WTC11 (cell line): ENCODE measurements around the gene SORCS2. TPM values are rescaled to one million over a fixed set of nuclear protein-coding genes. Genes with fewer than 3 reads are reported as not detected.

Experiments used
- ATAC-seq: fragments of 200-7000 bp; cut with Tn5 transposase; 2 replicates; pipeline ENCODE4 v1.10.0; 2021; ENCODE audit warnings: mild to moderate bottlenecking, moderate library complexity
- CTCF ChIA-PET: fragments of 300-600 bp; sonication (Branson Sonifier 250); formaldehyde crosslinking; loops from one replicate; lab custom pipeline; 2021; ENCODE audit warnings: antibody characterized with exemption; lab: Charles Lee
- POLR2A ChIA-PET: fragments of 350-600 bp; sonication (Branson Sonifier 250); formaldehyde crosslinking; loops from one replicate; lab custom pipeline; 2021; ENCODE audit warnings: antibody characterized with exemption; lab: Charles Lee
- DNase-seq: peaks from one replicate; pipeline ENCODE4 v3.0.0; 2021; ENCODE audit warnings: low spot score
- H3K27ac Mint-ChIP-seq: 2 replicates; pipeline ENCODE4 v1.8.0; 2021; ENCODE audit warnings: mixed read lengths
- H3K27me3 Mint-ChIP-seq: 2 replicates; pipeline ENCODE4 v1.8.0; 2021; ENCODE audit warnings: low read depth, mild to moderate bottlenecking, moderate library complexity, mixed read lengths
- H3K36me3 Mint-ChIP-seq: 2 replicates; pipeline ENCODE4 v1.8.0; 2021; ENCODE audit warnings: mixed read lengths
- H3K4me1 Mint-ChIP-seq: 2 replicates; pipeline ENCODE4 v1.8.0; 2022; ENCODE audit warnings: mixed read lengths
- H3K4me3 Mint-ChIP-seq: 2 replicates; pipeline ENCODE4 v1.8.0; 2021; ENCODE audit warnings: mild to moderate bottlenecking, moderate library complexity, mixed read lengths
- H3K9me3 Mint-ChIP-seq: 2 replicates; pipeline ENCODE4 v1.8.0; 2021; ENCODE audit warnings: mixed read lengths
- ATF1 ChIP-seq: sonication (generic); formaldehyde crosslinking; IDR thresholded peaks from 2 replicates; pipeline ENCODE4 v1.8.1; 2023; ENCODE audit warnings: mild to moderate bottlenecking, moderate library complexity, missing genetic modification reagents
- ATF2 ChIP-seq: sonication (generic); formaldehyde crosslinking; IDR thresholded peaks from 2 replicates; pipeline ENCODE4 v1.8.1; 2022; ENCODE audit warnings: low read depth, missing genetic modification reagents, borderline replicate concordance
- ATF6 ChIP-seq: sonication (generic); formaldehyde crosslinking; IDR thresholded peaks from 2 replicates; pipeline ENCODE4 v1.8.1; 2023; ENCODE audit warnings: mild to moderate bottlenecking, missing genetic modification reagents
- CBFB ChIP-seq: sonication (generic); formaldehyde crosslinking; IDR thresholded peaks from 2 replicates; pipeline ENCODE4 v1.8.1; 2022; ENCODE audit warnings: mild to moderate bottlenecking, low read depth, missing genetic modification reagents
- EMX1 ChIP-seq: fragments of 250-450 bp; sonication (Bioruptor Pico); IDR thresholded peaks from 2 replicates; pipeline ENCODE4 v1.8.0; 2021; ENCODE audit warnings: mild to moderate bottlenecking
- FOXP4 ChIP-seq: sonication (generic); formaldehyde crosslinking; IDR thresholded peaks from 2 replicates; pipeline ENCODE4 v1.8.0; 2022; ENCODE audit warnings: mild to moderate bottlenecking, missing genetic modification reagents
- GTF2I ChIP-seq: fragments of 250-450 bp; sonication (Bioruptor Pico); conservative IDR thresholded peaks from 2 replicates; pipeline ENCODE4 v1.4.0; 2021; ENCODE audit warnings: mild to moderate bottlenecking
- HMGA2 ChIP-seq: fragments of 250-450 bp; sonication (Bioruptor Pico); IDR thresholded peaks from 2 replicates; pipeline ENCODE4 v1.4.0; 2021; ENCODE audit warnings: mild to moderate bottlenecking, moderate library complexity
- IRF2 ChIP-seq: sonication (generic); formaldehyde crosslinking; IDR thresholded peaks from 2 replicates; pipeline ENCODE4 v1.8.0; 2022; ENCODE audit warnings: low read depth, missing genetic modification reagents, borderline replicate concordance
- NR2C2 ChIP-seq: sonication (generic); formaldehyde crosslinking; IDR thresholded peaks from 2 replicates; pipeline ENCODE4 v1.8.0; 2022; ENCODE audit warnings: mild to moderate bottlenecking, missing genetic modification reagents
- RELA ChIP-seq: sonication (generic); formaldehyde crosslinking; IDR thresholded peaks from 2 replicates; pipeline ENCODE4 v1.8.1; 2022; ENCODE audit warnings: missing genetic modification reagents, mild to moderate bottlenecking, borderline replicate concordance
- RORB ChIP-seq: fragments of 250-450 bp; sonication (Bioruptor Pico); IDR thresholded peaks from 2 replicates; pipeline ENCODE4 v1.9.0; 2021; ENCODE audit warnings: mild to moderate bottlenecking
- SP1 ChIP-seq: sonication (generic); formaldehyde crosslinking; conservative IDR thresholded peaks from 2 replicates; pipeline ENCODE4 v1.8.1; 2022; ENCODE audit warnings: missing genetic modification reagents
- STAT6 ChIP-seq: sonication (generic); formaldehyde crosslinking; conservative IDR thresholded peaks from 2 replicates; pipeline ENCODE4 v1.8.1; 2023; ENCODE audit warnings: mild to moderate bottlenecking, low read depth, missing genetic modification reagents, moderate library complexity
- ZNF423 ChIP-seq: fragments of 250-450 bp; sonication (Bioruptor Pico); IDR thresholded peaks from 2 replicates; pipeline ENCODE4 v2.1.2; 2022; ENCODE audit warnings: mild to moderate bottlenecking, moderate library complexity
- ZSCAN18 ChIP-seq: fragments of 250-450 bp; sonication (Bioruptor Pico); IDR thresholded peaks from 2 replicates; pipeline ENCODE4 v2.1.2; 2022; ENCODE audit warnings: mild to moderate bottlenecking, moderate library complexity
- total RNA-seq: library from RNA; stranded (reverse); gene quantifications from 3 replicates; pipeline ENCODE4 v1.2.3, GENCODE V29; 2021
- TF ChIP-seq, protein P1 (sequence below): sonication (generic); formaldehyde crosslinking; IDR thresholded peaks from 2 replicates; pipeline ENCODE4 v1.8.1; 2022; ENCODE audit warnings: mild to moderate bottlenecking, missing genetic modification reagents, moderate library complexity, borderline replicate concordance
- TF ChIP-seq, protein P2 (sequence below): sonication (generic); formaldehyde crosslinking; IDR thresholded peaks from 2 replicates; pipeline ENCODE4 v1.8.1; 2023; ENCODE audit warnings: mild to moderate bottlenecking, moderate library complexity, missing genetic modification reagents

The SORCS2 gene
- total RNA-seq, 1 experiment from 2014 or later = 6.6 TPM

GRCh38 chr4:7503559-7504249, 311.4 kb downstream of the SORCS2 start (continued):
- TF ChIP-seq, protein P1, sequence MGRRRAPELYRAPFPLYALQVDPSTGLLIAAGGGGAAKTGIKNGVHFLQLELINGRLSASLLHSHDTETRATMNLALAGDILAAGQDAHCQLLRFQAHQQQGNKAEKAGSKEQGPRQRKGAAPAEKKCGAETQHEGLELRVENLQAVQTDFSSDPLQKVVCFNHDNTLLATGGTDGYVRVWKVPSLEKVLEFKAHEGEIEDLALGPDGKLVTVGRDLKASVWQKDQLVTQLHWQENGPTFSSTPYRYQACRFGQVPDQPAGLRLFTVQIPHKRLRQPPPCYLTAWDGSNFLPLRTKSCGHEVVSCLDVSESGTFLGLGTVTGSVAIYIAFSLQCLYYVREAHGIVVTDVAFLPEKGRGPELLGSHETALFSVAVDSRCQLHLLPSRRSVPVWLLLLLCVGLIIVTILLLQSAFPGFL = no peak
- no peak for TF ChIP-seq ZNF423 (CRISPR knock-in tag)
- no peak for TF ChIP-seq IRF2 (CRISPR knock-in tag)
- TF ChIP-seq ATF6 (CRISPR knock-in tag) = no peak
- TF ChIP-seq GTF2I = no peak
- TF ChIP-seq RELA (CRISPR knock-in tag) = no peak
- no peak for TF ChIP-seq ATF2
- TF ChIP-seq, protein P2, sequence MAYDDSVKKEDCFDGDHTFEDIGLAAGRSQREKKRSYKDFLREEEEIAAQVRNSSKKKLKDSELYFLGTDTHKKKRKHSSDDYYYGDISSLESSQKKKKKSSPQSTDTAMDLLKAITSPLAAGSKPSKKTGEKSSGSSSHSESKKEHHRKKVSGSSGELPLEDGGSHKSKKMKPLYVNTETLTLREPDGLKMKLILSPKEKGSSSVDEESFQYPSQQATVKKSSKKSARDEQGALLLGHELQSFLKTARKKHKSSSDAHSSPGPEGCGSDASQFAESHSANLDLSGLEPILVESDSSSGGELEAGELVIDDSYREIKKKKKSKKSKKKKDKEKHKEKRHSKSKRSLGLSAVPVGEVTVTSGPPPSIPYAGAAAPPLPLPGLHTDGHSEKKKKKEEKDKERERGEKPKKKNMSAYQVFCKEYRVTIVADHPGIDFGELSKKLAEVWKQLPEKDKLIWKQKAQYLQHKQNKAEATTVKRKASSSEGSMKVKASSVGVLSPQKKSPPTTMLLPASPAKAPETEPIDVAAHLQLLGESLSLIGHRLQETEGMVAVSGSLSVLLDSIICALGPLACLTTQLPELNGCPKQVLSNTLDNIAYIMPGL (CRISPR knock-in tag) = no peak
- TF ChIP-seq EMX1 (CRISPR knock-in tag) = no peak
- TF ChIP-seq, all 79 proteins: peak for 0

- H3K27ac Mint-ChIP-seq = no peak overlapping the region
- no peaks in the 10 kb centered on the region for H3K27me3 Mint-ChIP-seq
- no peaks in the 10 kb centered on the region for H3K36me3 Mint-ChIP-seq
- H3K4me1 Mint-ChIP-seq = no peaks in the 10 kb centered on the region
- ChIA-PET CTCF (no interaction called here), POLR2A (no interaction called here)
- ATAC-seq = no peak
- no peak for DNase-seq
- no peak overlapping the region for H3K4me3 Mint-ChIP-seq
- no peak for TF ChIP-seq HMGA2 (CRISPR knock-in tag)
- no peaks in the 10 kb centered on the region for H3K9me3 Mint-ChIP-seq
These were observed 313.0 kb downstream of the SORCS2 start for GRCh38 chr4:7505116-7505900.

GRCh38 chr4:7506119-7506518, 313.8 kb downstream of the SORCS2 start:
- CTCF ChIA-PET = no interaction called here
- no peaks in the 10 kb centered on the region for H3K36me3 Mint-ChIP-seq
- no peaks in the 10 kb centered on the region for H3K27me3 Mint-ChIP-seq
- no peak overlapping the region for H3K27ac Mint-ChIP-seq
- no peak for ATAC-seq
- no peaks in the 10 kb centered on the region for H3K9me3 Mint-ChIP-seq
- H3K4me1 Mint-ChIP-seq = peaks cover 4% of the 10 kb centered on the region
- DNase-seq = no peak
- H3K4me3 Mint-ChIP-seq = no peak overlapping the region
- POLR2A ChIA-PET = no interaction called here
- TF ChIP-seq RORB (no peak), SP1 (no peak), CBFB (CRISPR knock-in tag) (no peak), FOXP4 (no peak), NR2C2 (CRISPR knock-in tag) (no peak), ZSCAN18 (CRISPR knock-in tag) (no peak), STAT6 (CRISPR knock-in tag) (no peak), ATF1 (CRISPR knock-in tag) (no peak)
- TF ChIP-seq, protein P1 = no peak
